HepG2 (cell line): ENCODE measurements around the gene DLL3. TPM values are rescaled to one million over a fixed set of nuclear protein-coding genes. Genes with fewer than 3 reads are reported as not detected.

ENCODE experiments used
- ATAC-seq: fragments of 200-7000 bp; cut with Tn5 transposase; 3 replicates; pipeline ENCODE4 v1.9.1; 2020; ENCODE audit warnings: mild to moderate bottlenecking, moderate library complexity
- BruUV-seq: library from RNA; stranded (reverse); fragments of 400-500 nt; replicated peaks from 2 replicates; lab custom pipeline; 2021; lab: Mats Ljungman, UMichigan
- CTCF ChIA-PET: fragments of 300-600 bp; formaldehyde crosslinking; extraction: SDS; loops from one replicate; lab custom pipeline; 2021; ENCODE audit warnings: low total read pairs, inconsistent platforms, low intra/inter-chr PET ratio; lab: Yijun Ruan, JAX
- POLR2A ChIA-PET: fragments of 350-600 bp; sonication (Branson Sonifier 250); formaldehyde crosslinking; loops from one replicate; lab custom pipeline; 2020; ENCODE audit warnings: antibody characterized with exemption, inconsistent platforms; lab: Yijun Ruan, JAX
- DNase-seq: peaks from one replicate; pipeline ENCODE4 v3.0.0-alpha.2; 2015; ENCODE audit warnings: low spot score
- FAIRE-seq: peaks from 3 replicates; lab custom pipeline; 2011; peaks lifted over from hg19 to GRCh38; lab: Jason Lieb, UNC
- H2AFZ ChIP-seq: one replicate; pipeline ENCODE4 v1.6.1; 2011; ENCODE audit warnings: low read length, inconsistent platforms
- H3K27ac ChIP-seq: fragments of 300-600 bp; 3 replicates; pipeline ENCODE4 v1.8.0; 2011; ENCODE audit warnings: mixed run types, mild to moderate bottlenecking, mixed read lengths, low read length, inconsistent platforms; ENCODE audit not compliant: insufficient read depth; ENCODE audit errors: extremely low read length
- H3K27me3 ChIP-seq, 2 experiments: fragments of 200-600 bp in 1 of 2; 2 replicates in 1 of 2; 3 replicates in 1 of 2; pipeline versions ENCODE4 v1.6.0 to v1.8.0; 2011; ENCODE audit warnings: low read length in 2 of 2, mild to moderate bottlenecking in 2 of 2, moderate library complexity in 2 of 2, inconsistent platforms in 1 of 2; ENCODE audit not compliant: insufficient read depth in 2 of 2, control insufficient read depth in 1 of 2
- H3K36me3 ChIP-seq, 2 experiments: fragments of 200-600 bp in 1 of 2; replicated peaks in 1 of 2; 2 replicates in 1 of 2; 3 replicates in 1 of 2; pipeline versions ENCODE4 v1.5.1 to v1.8.0; 2011; ENCODE audit warnings: low read length in 2 of 2, inconsistent platforms in 1 of 2; ENCODE audit not compliant: insufficient read depth in 2 of 2, control insufficient read depth in 1 of 2
- H3K4me1 ChIP-seq: 2 replicates; pipeline ENCODE4 v1.5.1; 2012; ENCODE audit warnings: low read length, inconsistent platforms; ENCODE audit not compliant: insufficient read depth
- H3K4me2 ChIP-seq: 2 replicates; pipeline ENCODE4 v1.6.0; 2011; ENCODE audit warnings: low read depth, low read length, inconsistent platforms
- H3K4me3 ChIP-seq, 3 experiments: fragments of 200-600 bp in 1 of 3; sonication (generic), shearing (Covaris generic) in 1 of 3; replicated peaks in 1 of 3; 2 replicates each; pipeline ENCODE4 v1.5.1; 2011 to 2016; ENCODE audit warnings: low read length in 3 of 3, inconsistent platforms in 2 of 3, low read depth in 2 of 3, mild to moderate bottlenecking in 2 of 3, control low read depth in 1 of 3, mixed read lengths in 1 of 3; ENCODE audit not compliant: insufficient read depth in 1 of 3
- H3K79me2 ChIP-seq: one replicate; pipeline ENCODE4 v1.6.1; 2011; ENCODE audit warnings: low read length, inconsistent platforms; ENCODE audit not compliant: insufficient read depth
- H3K9ac ChIP-seq: 2 replicates; pipeline ENCODE4 v1.6.0; 2011; ENCODE audit warnings: mild to moderate bottlenecking, low read depth, low read length, inconsistent platforms; ENCODE audit not compliant: insufficient read depth
- H3K9me3 ChIP-seq: 2 replicates; pipeline ENCODE4 v1.5.1; 2012; ENCODE audit warnings: mild to moderate bottlenecking, low read length
- H4K20me1 ChIP-seq: 2 replicates; pipeline ENCODE4 v1.6.0; 2011; ENCODE audit warnings: inconsistent platforms, mild to moderate bottlenecking, low read length, moderate library complexity; ENCODE audit not compliant: insufficient read depth
- ARNT2 ChIP-seq: sonication (generic); formaldehyde crosslinking; IDR thresholded peaks from 2 replicates; pipeline ENCODE4 v1.8.0; 2022; ENCODE audit warnings: mild to moderate bottlenecking, low read depth, missing genetic modification reagents, moderate library complexity
- CCAR2 ChIP-seq: fragments of 200-400 bp; formaldehyde crosslinking; optimal IDR thresholded peaks from 2 replicates; pipeline ENCODE3; 2018; ENCODE audit warnings: low read depth, mild to moderate bottlenecking, low read length, moderate library complexity
- FOSL1 ChIP-seq: sonication (generic); formaldehyde crosslinking; IDR thresholded peaks from 2 replicates; pipeline ENCODE4 v1.9.0; 2021; ENCODE audit warnings: missing genetic modification reagents, borderline replicate concordance
- GFI1 ChIP-seq: sonication (generic); formaldehyde crosslinking; IDR thresholded peaks from 2 replicates; pipeline ENCODE4 v1.5.0; 2020; ENCODE audit warnings: missing genetic modification reagents, mild to moderate bottlenecking, borderline replicate concordance
- HMGA1 ChIP-seq: sonication (generic); formaldehyde crosslinking; conservative IDR thresholded peaks from 2 replicates; pipeline ENCODE4 v1.4.0; 2020; ENCODE audit warnings: missing genetic modification reagents
- PCBP2 ChIP-seq: fragments of 200-400 bp; formaldehyde crosslinking; optimal IDR thresholded peaks from 2 replicates; pipeline ENCODE3; 2018; ENCODE audit warnings: low read length, low read depth; ENCODE audit not compliant: poor library complexity, severe bottlenecking
- PHF8 ChIP-seq: sonication (generic); formaldehyde crosslinking; IDR thresholded peaks from 2 replicates; pipeline ENCODE4 v1.5.0; 2020; ENCODE audit warnings: missing genetic modification reagents
- ZNF761 ChIP-seq: sonication (generic); formaldehyde crosslinking; conservative IDR thresholded peaks from 2 replicates; pipeline ENCODE4 v1.4.0; 2020; ENCODE audit warnings: mild to moderate bottlenecking, missing genetic modification reagents
- WGBS: methylation state at CpG from one replicate; pipeline ENCODE4 v1.1.6; 2017; ENCODE audit warnings: low lambda C conversion rate; 5-methylcytosine and 5-hydroxymethylcytosine counted together
- in situ Hi-C: cut with HindIII; loops from 2 replicates; pipeline ENCODE4 v1.10.0; 2017; ENCODE audit warnings: low pct_unique_long_range_greater_than_20kb; ENCODE audit not compliant: extremely low pct_ligation_motif_present
- intact Hi-C: fragments of 100-400 bp; cut with micrococcal nuclease; formaldehyde crosslinking; loops from one replicate; pipeline ENCODE4 v1.10.0; 2022; ENCODE audit not compliant: unreplicated experiment
- polyA plus RNA-seq, 8 experiments: library from polyadenylated mRNA; depleted of rRNA in 3 of 8; stranded (reverse) in 7 of 8; unstranded in 1 of 8; fragments of >200 nt; fragmentation: Illumina TruSeq in 4 of 8; extraction: Trizol in 4 of 8; gene quantifications; 2 replicates each; pipeline versions ENCODE4 v1.2.1 to v1.2.3, GENCODE V29; 2011 to 2016; ENCODE audit warnings: low read depth in 4 of 8, missing spikeins in 1 of 8, mixed read lengths in 1 of 8; ENCODE audit not compliant: insufficient read depth in 1 of 8
- total RNA-seq, 5 experiments: library from RNA; depleted of rRNA; stranded (reverse); fragments of >200 nt; fragmentation: Illumina TruSeq; extraction: Trizol; gene quantifications; 2 replicates each; pipeline ENCODE4 v1.2.3, GENCODE V29; 2016; ENCODE audit warnings: low read depth in 1 of 5
- TF ChIP-seq, protein P1 (sequence below), 2 experiments: fragments of 450-650 bp in 1 of 2; sonication (generic) in 1 of 2; formaldehyde crosslinking; IDR thresholded peaks; 2 replicates each; pipeline versions ENCODE4 v1.5.0 to v1.8.0; 2020 to 2022; ENCODE audit warnings: mild to moderate bottlenecking in 1 of 2, missing genetic modification reagents in 1 of 2

Gene DLL3
- total and polyA plus RNA-seq, 2 of the 13 experiments (the other 11 are each of a cell fraction or from before 2014, with no cell fraction given) = 0.35 to 0.55 TPM

DNA sequence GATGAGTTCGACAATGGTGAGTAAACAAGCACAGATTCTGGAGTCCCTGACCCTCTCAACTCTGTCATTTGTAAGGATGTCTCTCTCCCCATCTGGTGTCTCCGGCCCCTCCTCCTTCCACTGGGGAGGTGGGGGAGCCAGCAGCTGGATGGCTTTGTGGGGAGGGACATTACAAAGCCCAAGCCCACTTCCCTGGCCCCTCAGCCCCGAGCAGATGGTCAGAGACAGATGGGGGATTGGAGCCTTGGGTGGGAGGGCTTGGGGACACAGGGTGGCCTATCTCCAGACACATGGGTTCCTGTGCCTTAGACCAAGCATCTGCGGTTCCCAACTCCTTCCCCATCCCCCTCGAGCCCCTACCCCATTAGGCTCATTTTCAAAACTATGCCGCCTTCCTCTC lies 15.6 kb upstream of the DLL3 start:
- H2AFZ ChIP-seq = no peak overlapping the region
- ATAC-seq (no peak), FAIRE-seq (no peak), DNase-seq (no peak)
- peaks cover 18% of the 10 kb centered on the region for H3K79me2 ChIP-seq
- BruUV-seq = no TSS peak
- H3K36me3 ChIP-seq = peaks cover 18 to 41% of the 10 kb centered on the region in 2 experiments
- 96% methylated on average over 4 of the region's 6 CpGs for WGBS
- H3K9ac ChIP-seq = no peak overlapping the region
- H3K9me3 ChIP-seq = no peaks in the 10 kb centered on the region
- intact Hi-C loops = no loop called here
- CTCF ChIA-PET = no interaction called here
- no peak overlapping the region for H3K27ac ChIP-seq
- H3K4me2 ChIP-seq = no peak overlapping the region
- POLR2A ChIA-PET = no interaction called here
- in situ Hi-C loops = no loop called here
- H4K20me1 ChIP-seq = no peaks in the 10 kb centered on the region
- H3K4me1 ChIP-seq = peaks cover 25% of the 10 kb centered on the region
- H3K4me3 ChIP-seq = no peak overlapping the region
- no peaks in the 10 kb centered on the region; a peak in 1 of 5 replicates for H3K27me3 ChIP-seq
- TF ChIP-seq FOSL1 (CRISPR knock-in tag) = no peak
- TF ChIP-seq, protein P1, sequence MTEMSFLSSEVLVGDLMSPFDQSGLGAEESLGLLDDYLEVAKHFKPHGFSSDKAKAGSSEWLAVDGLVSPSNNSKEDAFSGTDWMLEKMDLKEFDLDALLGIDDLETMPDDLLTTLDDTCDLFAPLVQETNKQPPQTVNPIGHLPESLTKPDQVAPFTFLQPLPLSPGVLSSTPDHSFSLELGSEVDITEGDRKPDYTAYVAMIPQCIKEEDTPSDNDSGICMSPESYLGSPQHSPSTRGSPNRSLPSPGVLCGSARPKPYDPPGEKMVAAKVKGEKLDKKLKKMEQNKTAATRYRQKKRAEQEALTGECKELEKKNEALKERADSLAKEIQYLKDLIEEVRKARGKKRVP (CRISPR knock-in tag; IDR thresholded peaks at IDR 0.05) = no peak
- TF ChIP-seq PHF8 (CRISPR knock-in tag) = no peak
- no peak for TF ChIP-seq GFI1 (CRISPR knock-in tag)
- no peak for TF ChIP-seq HMGA1 (CRISPR knock-in tag)
- no peak for TF ChIP-seq ARNT2 (CRISPR knock-in tag)
- no peak for TF ChIP-seq ZNF761
- no peak for TF ChIP-seq PCBP2
- no peak for TF ChIP-seq CCAR2
- TF ChIP-seq, all 625 proteins: peak for 0
